Mammary epithelial cell (primary cell): Measurements from ENCODE around the gene CA7.

ENCODE experiments used
- EZH2 ChIP-seq: IDR thresholded peaks from 2 replicates; pipeline ENCODE4 v1.6.1; 2012; ENCODE audit warnings: low read length, inconsistent platforms, borderline replicate concordance
- TF ChIP-seq, protein P1 (sequence below), 2 donors: IDR thresholded peaks in 1 of 2; conservative IDR thresholded peaks in 1 of 2; 2 replicates each; pipeline ENCODE4 v1.5.1; 2011 to 2012; ENCODE audit warnings: inconsistent platforms in 2 of 2, low read length in 2 of 2, mild to moderate bottlenecking in 2 of 2, control low read depth in 1 of 2, low read depth in 1 of 2; ENCODE audit not compliant: insufficient read depth in 1 of 2; ENCODE audit errors: extremely low read depth in 1 of 2

DNA sequence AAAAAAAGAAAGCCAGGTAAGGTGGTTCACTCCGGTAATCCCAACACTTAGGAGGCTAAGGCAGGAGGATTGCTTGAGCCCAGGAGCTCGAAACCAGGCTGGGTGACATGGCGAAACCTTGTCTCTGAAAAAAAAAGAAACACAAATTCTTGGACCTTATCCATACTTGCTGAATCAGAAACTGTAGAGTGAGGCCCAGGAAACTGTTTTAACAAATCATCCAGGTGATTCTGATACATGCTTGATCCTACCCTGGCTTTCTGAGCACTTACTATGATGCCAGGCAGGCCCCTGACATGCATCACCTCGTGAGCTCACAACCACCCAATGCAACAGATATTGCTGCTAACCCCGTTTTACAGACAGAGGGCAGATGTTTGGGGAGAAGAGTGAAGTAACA, 9.5 kb upstream of the CA7 start:
- TF ChIP-seq, protein P1, sequence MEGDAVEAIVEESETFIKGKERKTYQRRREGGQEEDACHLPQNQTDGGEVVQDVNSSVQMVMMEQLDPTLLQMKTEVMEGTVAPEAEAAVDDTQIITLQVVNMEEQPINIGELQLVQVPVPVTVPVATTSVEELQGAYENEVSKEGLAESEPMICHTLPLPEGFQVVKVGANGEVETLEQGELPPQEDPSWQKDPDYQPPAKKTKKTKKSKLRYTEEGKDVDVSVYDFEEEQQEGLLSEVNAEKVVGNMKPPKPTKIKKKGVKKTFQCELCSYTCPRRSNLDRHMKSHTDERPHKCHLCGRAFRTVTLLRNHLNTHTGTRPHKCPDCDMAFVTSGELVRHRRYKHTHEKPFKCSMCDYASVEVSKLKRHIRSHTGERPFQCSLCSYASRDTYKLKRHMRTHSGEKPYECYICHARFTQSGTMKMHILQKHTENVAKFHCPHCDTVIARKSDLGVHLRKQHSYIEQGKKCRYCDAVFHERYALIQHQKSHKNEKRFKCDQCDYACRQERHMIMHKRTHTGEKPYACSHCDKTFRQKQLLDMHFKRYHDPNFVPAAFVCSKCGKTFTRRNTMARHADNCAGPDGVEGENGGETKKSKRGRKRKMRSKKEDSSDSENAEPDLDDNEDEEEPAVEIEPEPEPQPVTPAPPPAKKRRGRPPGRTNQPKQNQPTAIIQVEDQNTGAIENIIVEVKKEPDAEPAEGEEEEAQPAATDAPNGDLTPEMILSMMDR (conservative IDR thresholded peaks at IDR 0.05 in 1 of 2, IDR thresholded peaks at IDR 0.05 in 1 of 2; ENCODE audit: extremely low read depth in 1 of 2, insufficient read depth in 1 of 2, low read depth in 1 of 2, low read length in 2 of 2) = no peak
- TF ChIP-seq EZH2 = no peak
